Hippocampal formation (tissue), 2 donors: Measurements from ENCODE around the gene KANSL3.

Experiments
- DNase-seq, 2 donors: peaks; one replicate each; lab custom pipeline; 2025; lab: John Stamatoyannopoulos, UW

Gene KANSL3

GRCh38 chr2:96604104-96604503 is 34.0 kb downstream of the KANSL3 start:
- DNase-seq, result no peak

- no peak for DNase-seq
Observed at GRCh38 chr2:96602330-96602823, 35.7 kb downstream of the KANSL3 start.

GRCh38 chr2:96601382-96602292 is 36.5 kb downstream of the KANSL3 start:
- DNase-seq, result no peak

GRCh38 chr2:96599941-96600340 is 38.2 kb downstream of the KANSL3 start:
- no peak for DNase-seq

GRCh38 chr2:96596596-96596995 is 41.5 kb downstream of the KANSL3 start:
- DNase-seq, result no peak

GRCh38 chr2:96594691-96595152 is 43.4 kb downstream of the KANSL3 start:
- DNase-seq, result no peak

GRCh38 chr2:96594282-96594681 is 43.8 kb downstream of the KANSL3 start:
- no peak for DNase-seq

- no peak for DNase-seq
Observed at GRCh38 chr2:96591494-96591893, 46.6 kb downstream of the KANSL3 start.

- DNase-seq, result no peak
Observed at GRCh38 chr2:96591054-96591453, 47.1 kb downstream of the KANSL3 start.

- DNase-seq, result no peak
Observed at GRCh38 chr2:96587843-96588242, 50.3 kb downstream of the KANSL3 start.

GRCh38 chr2:96584017-96584416 is 54.1 kb downstream of the KANSL3 start:
- no peak for DNase-seq

- no peak for DNase-seq
Observed at GRCh38 chr2:96580771-96581170, 57.3 kb downstream of the KANSL3 start.

GRCh38 chr2:96579422-96579821 is 58.7 kb downstream of the KANSL3 start:
- DNase-seq, result no peak

GRCh38 chr2:96578731-96579130 is 59.4 kb downstream of the KANSL3 start:
- no peak for DNase-seq

- no peak for DNase-seq
Observed at GRCh38 chr2:96577501-96577900, 60.6 kb downstream of the KANSL3 start.

GRCh38 chr2:96575785-96576456 is 62.2 kb downstream of the KANSL3 start:
- no peak for DNase-seq

- no peak for DNase-seq
Observed at GRCh38 chr2:96574364-96574763, 63.7 kb downstream of the KANSL3 start.

- DNase-seq, result no peak
Observed at GRCh38 chr2:96568094-96568493, 70.0 kb downstream of the KANSL3 start.

- DNase-seq, result no peak
Observed at GRCh38 chr2:96565111-96565510, 73.0 kb downstream of the KANSL3 start.

- no peak for DNase-seq
Observed at GRCh38 chr2:96564563-96564962, 73.5 kb downstream of the KANSL3 start.

GRCh38 chr2:96564026-96564425 is 74.1 kb downstream of the KANSL3 start:
- no peak for DNase-seq

GRCh38 chr2:96558485-96558884 is 79.6 kb downstream of the KANSL3 start:
- no peak for DNase-seq

- DNase-seq, result no peak
Observed at GRCh38 chr2:96558061-96558460, 80.1 kb downstream of the KANSL3 start.
